Inflammatory macrophage treated with lipopolysaccharide for 4 hours (primary cell): ENCODE results near the gene CSMD2.

Experiments
- DNase-seq: peaks from one replicate; pipeline ENCODE4 v3.0.0-alpha.2; 2020

Gene CSMD2

DNA sequence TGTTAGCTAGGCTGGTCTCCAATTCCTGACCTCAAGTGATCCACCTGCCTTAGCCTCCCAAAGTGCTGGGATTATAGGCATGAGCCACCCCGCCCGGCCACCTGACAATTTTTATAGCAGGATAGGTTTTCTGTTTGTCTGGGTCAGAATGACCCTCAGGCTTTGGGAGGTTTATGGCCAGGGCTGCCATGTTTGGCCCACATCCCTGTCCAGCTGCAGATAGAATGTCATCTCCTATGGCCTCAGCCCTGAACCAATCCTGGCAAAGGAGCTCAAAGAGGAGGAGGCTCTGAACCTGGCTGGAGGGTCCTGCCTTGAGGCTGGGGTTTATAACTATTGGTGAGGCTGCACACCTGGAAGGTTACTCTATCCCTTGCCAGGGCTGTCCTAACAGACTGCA is 218.2 kb downstream of the CSMD2 start:
- no peak for DNase-seq

DNA sequence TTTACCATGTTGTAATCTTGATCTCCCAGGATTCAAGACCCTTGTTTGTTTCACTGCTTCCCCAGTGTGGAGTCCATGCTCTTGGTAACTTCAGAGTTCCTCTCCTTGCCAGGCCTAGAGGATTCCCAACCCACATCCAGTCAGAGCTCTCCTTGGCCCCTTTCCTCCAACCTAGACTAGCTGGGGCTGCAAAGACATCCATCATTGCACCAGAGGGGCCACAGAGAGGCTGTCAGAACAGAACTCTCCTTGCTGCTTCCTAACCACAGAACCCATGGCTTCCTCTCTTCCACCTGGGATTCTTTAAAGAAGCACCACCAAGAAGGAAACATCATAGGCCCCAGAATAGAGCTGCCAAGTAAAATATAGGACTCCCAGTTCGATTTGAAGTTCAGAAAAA is 220.2 kb downstream of the CSMD2 start:
- DNase-seq, result no peak

DNA sequence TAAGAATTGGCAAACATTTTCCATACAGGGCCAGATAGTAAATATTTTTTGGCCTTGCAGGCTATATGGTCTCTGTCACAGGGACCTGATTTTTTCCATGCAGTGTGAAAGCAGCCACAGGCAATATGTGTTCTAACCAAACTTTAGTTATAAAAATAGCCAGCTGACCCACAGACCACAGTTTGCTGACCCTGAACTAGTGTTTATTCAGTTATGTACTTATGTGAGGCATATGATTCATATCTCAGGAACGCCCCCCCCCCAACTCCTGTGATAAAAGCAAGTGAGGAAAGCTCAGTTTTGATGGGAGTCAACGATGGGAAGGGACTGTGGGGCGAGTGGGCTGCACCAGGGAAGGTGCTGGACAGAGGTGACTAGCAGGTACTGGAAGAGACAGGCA is 221.1 kb downstream of the CSMD2 start:
- DNase-seq, result no peak

DNA sequence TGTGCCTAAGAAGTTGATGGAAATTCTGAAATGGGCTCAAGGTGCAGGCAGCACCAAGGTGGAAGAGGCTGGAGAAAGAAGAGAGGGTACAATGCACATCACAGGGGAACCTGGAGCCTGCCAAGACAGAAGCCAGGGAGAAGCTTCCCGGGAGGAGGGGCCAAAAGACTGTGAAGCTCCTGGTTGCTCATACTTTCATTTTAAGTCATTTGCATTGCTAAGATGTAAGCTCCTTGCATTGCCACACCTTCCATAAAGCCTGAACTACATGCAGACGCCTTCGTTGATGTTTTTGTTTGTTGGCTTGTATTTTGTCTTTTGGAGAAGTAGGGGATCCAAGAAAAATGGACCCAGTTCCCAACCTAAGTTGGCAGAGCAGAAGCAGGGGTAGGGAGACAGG is 232.2 kb downstream of the CSMD2 start:
- no peak for DNase-seq

DNA sequence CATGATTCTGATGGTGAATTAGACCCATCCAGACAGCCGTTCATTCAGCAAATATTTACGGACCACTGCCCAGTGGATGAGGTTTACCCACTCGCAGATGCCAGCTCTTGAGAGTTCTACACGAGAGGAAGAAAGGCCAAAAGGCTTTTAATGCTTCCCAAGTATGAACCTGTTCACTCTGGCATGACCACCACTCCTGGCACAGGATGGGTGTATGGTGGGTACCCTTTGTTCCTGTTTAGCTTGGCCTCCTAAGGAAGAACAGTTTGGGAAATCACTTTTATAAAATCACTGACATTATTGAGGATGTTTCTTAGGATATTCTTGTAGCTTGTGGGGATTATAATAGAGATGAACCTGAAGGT is 233.9 kb downstream of the CSMD2 start:
- DNase-seq, result no peak

DNA sequence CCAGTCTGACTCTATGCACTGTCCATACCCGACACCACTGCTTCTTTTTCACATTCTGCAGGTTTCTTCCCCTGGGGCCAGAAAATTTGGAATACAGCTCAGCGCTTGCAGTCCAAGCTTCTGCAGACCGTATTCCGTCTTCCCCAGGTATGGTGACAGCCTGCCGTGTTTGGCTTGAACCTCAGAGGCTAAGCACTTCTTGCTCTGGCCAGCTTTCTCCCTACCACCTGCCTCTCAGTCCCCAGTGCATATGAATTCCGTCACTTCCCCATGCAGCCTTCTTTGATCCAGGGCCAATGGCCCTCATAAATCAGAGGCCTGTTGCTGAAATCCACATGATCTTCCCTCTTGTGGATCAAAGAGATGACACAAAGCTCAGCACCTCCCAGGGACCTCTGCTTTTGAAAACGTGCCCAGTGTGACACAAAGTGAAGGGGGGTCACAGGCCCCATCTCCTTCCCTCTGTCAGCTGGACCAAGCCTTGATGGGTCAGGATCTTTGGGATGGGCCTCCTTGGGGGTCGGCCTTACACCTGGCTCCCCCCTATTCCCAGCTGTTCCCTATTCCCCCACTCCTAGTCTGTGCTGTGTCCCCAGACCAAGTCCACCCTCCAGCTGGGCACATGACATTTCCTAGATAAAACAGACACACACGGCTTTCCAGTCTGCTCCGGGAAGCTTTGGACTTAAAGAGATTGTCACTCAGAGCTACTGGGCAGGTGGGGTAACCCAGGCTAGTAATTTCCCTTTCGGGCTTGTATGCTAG is 234.5 kb downstream of the CSMD2 start:
- DNase-seq, result no peak

DNA sequence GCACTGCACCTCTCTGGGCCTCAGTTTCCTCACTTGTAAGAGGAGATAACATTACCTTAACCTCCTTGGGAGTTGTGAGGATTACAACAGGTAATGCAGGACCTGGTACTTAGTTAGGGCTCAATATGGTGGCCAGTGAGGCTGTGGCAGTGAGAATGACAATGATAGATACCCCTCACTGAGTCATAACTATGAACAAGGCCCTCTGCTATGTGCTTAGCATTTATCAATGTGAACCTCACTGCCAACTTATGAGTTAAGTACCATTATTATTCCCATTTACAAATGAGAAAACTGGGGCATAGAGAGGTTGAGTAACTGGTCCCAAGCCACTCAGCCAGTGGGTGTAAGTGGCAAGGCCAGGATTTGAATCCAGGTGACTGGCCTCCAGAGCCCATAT is 236.8 kb downstream of the CSMD2 start:
- no peak for DNase-seq

DNA sequence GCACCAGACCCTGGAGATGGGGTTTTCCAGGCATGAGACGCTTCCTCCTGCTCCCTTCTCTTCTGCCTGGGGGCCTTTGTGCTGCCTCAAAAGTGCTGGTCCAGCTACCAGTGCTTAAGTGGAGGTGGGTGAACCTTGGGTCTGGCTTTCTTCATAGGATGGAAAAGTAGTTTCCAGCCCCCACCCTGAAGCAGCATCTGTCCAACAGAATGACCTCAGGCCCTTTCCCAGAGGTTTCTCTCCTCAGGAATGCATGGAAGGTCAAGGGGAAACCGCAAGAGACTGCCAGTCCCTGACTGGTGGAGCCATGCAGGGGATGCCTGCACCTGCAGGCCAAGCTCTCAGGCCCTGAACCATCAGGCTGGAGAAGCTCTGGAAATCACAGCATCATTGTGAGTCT is 237.3 kb downstream of the CSMD2 start:
- DNase-seq, result no peak

DNA sequence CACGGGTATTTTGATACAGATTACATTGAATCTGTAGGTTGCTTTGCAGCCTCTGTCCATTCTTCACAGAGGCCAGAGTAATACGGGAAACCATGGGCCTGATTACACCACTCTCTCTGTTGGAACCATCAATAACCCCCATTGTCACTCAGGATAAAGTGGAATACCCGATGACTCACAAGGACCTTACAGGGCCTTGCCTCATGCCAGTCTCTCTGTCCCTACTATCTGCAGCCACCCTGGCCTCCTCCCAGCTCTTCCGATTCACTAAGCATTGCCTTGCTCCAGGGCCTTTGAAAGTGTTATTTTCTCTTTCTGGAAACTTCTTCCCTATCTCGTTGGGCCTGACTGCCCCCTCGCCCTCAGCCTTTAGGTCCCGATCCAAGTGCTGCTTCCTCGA is 239.4 kb downstream of the CSMD2 start:
- DNase-seq, result no peak

DNA sequence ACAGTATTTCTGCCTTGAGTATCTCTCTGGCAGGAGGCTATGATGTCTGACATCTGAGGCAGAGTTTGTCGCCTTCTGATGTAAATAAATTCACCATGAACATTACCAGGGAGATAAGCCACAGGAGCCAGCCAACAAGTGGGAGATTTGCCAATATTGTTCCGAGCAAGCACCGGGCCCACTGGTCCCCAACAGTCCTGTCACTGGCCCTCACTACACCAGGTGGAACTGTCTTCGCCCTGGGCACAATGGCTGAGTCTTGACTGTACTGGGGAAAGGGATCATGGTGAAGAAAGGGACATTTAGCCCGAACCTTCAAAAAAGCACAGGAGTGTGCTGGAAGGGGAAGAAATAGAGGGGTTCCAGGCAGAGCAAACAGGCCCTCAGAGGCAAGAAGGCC is 243.7 kb downstream of the CSMD2 start:
- DNase-seq, result no peak

DNA sequence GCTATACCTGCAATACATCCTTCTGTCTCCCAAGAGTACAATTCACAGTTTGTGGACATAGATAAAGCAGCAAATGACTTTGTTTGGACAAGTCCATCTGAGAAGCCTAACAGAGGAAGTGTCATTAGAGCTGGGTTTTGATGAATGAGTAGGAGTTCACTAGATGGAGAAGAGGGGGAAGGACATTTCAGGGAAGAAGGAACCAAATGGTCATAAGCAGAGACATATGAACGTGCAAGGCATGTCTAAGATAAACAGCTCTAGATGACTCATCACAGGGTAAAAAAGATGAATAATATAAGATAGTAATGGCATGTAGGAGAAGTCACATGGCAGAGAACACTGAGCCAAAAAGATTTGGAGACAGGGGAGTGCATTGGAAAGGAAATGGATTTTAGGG is 246.7 kb downstream of the CSMD2 start:
- no peak for DNase-seq

DNA sequence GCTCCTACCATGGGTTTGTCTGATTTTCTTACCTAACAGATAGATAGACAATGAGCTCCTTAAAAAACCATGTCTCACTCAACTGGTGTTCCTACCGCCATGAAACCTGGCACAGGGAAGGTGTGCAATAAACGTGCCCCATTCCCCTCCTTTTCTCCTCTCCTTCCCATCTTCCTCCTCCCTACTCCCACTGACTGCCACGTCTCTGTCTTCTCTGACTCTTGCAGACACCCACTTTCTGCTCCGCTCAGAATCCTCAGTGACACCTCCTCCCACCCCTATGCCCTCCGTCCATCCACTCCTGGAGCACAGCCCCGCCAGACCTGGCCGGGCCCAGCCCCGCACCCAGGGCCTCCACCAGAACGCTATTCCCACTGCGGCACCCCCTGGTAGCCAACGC is 248.2 kb downstream of the CSMD2 start:
- DNase-seq, result no peak

DNA sequence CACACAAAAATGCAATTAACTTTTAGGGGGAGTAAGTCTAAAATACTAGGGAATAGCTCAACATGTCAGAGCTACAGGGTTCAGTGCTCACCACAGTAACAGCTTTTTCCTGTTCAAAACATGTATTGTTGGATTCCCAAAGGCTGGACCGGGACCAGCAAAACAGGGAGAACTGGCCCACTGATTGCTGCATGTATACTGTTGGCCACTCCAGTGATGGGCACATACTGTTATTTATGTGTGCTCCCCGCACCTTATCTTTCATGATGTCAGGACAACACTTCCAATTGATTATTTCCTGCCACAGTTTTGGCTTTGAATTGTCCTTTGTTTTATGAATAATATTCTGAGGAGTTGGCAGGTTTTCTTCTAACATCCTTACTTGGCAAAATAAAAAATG is 250.5 kb downstream of the CSMD2 start:
- no peak for DNase-seq

DNA sequence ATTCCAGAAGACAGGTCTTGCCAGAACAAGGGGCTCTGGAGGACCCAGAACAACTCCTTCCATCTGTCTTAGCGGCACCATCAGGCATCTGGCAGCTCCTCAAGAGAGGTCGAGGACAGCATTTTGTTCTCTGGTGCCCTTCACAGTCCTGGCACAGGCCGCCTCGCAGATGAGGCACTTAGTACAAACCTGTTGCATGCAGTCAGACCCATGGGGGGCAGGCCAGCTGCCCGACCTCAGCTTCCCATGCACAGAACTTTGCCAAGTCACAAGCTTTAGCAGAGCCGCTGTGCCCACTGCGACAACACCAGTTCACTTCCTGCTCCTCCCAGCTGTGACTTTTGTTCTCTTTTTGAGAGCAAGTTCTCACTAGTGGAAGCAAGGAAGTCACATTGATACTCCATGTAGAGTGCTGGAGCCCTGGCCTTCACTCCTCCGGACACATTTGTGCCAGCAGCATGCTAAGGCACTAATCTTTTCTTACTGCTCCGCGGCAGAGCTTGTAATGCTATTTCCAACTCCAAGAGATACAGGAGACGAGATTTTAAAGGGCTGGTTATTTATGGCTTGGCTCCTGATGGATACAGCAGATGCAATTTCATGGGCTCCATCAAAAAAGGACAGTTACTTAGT is 256.6 kb downstream of the CSMD2 start:
- DNase-seq, result no peak

DNA sequence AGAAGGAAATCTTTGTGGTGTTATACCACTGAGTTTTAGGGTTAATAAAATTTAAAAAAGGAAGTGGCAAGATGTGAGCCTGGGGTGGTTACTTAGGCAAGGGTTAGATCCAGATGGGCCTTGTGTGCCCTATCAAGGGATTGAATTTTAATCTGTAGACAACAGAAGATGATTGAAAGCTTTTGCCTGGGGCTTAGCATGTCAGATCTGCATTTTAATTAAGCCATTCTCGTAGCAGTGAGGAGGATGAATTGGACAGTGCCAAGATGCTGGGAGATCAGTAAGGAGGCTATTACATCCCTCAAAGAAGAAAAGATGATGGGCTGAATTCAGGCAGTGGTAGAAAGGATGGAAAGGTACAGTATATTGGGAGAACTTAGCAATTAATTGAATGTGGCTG is 258.9 kb downstream of the CSMD2 start:
- no peak for DNase-seq

DNA sequence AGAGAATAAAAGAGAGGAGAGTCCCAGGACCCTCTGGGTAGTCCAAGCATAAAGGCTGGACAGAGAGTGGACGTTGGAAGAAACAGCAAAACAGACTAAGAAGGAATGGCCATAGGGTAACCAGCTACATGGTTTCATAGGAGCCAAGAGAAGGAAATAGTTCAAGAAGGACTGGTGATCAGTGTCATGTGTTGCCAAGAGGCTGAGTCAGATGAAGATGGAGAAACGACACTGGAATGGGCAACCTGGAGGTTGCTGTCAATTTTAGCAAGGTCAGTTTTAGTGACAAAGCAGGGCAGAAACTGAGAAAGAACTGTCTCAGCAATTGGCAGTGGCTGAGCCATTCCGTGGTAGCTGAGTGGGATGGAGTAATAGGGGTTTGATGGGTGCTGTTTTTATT is 259.8 kb downstream of the CSMD2 start:
- DNase-seq, result no peak

DNA sequence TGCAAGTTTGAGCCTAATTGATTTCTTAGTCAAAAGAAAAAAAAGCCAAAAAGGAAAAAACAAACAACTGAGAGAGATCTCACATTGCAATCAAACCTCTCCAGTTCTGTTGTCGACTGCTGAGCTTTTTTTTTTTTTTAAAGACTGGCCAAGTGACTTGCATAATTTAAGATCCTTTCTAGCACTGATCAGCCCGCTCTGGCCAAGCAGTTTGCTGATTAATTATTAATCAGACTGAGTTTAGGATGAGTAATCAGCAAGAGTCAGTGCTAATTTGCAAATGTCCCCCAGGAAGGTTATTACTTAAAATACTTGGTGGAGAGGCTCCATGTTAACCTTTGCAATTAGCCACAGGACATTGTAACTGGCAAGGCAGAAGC is 261.8 kb downstream of the CSMD2 start:
- no peak for DNase-seq

DNA sequence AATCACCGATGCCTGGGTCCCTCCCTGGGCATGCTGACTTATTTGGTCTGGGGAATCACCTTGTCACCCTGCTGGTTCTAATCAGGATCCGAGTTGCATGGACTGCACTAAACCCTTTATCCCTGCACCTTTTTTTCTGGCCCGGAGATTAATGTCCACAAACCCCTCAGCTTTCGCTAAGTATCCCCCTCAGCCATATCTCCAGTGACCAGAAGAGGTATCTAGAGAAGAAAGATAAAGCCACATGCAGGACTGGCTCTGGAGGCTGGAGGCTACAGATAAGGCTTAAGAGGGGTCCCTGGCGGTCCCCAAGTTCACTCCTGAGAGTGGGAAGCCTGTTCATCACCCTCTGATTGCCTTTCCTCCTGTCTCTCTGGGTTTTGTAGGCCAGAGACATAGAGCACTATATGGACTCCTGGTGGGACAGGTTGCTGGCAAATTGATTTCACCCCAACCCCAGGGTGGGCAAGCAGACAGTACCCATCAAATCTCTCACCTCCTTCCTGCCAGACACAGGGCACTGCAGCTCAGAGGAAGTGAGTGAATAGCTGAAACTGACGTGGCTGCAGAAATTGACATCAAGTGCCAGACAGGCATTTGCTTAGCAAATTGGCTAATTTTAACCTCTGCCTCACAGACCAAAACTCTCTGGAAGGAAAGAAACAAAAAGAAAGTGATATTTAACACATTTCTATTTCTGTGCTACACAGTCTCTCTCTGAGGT is 262.4 kb downstream of the CSMD2 start:
- no peak for DNase-seq

DNA sequence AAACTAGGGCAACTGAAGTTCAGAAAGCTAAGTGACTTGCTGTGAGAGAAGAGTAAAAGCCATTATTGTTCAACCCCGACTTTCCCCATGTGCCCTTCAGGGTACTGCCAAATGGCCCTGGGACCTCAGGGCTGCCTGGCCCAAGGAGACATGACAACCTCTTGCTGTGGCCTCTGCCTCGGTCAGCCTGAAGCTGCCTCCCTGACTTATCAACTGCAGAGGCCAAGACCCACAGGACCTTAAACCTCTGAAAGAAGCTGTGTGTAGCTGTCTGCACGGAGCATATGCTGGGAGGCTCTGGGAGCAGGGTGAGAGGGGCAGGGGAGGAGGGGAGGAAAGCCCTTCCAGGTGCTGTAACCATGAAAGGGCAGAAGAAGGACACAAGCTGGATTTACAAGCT is 265.3 kb downstream of the CSMD2 start:
- no peak for DNase-seq

DNA sequence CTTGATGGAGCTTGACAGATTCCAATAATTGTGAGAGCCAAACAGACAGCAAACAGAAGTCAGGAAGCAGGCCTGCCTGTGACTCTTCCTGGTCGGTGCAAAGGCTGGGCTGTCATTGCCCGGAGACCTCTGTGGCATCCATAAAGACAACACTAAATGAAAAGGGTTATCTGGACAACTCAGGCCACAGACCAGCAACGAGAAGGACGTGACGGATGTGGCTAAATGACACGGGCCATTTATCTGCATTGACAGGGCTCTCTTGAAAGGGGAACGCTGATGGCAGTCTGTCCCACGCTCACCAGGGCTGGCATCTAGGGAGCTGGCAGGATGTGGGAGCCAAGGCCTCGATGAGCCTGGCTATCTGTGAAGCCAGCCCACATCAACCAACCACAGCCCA is 266.1 kb downstream of the CSMD2 start:
- DNase-seq, result no peak

DNA sequence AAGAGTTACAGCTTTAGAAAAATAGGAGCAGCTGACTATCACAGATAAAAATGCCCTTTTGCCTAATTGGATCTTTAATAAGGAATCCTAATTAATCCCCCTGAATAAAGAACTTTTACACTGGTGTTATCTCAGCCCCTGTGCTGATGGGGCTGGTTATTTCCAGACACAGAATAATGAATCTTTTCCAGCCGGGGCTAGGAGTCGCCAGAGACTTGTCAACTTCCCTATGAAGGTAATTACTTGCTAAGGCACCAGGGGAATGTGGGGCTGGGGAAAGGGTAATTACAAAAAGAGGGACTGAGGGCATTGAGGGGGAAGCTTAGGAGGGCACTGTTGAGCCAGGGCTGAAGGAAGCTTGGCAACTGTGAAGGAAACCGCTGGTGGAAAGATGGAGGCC is 266.6 kb downstream of the CSMD2 start:
- DNase-seq, result no peak

DNA sequence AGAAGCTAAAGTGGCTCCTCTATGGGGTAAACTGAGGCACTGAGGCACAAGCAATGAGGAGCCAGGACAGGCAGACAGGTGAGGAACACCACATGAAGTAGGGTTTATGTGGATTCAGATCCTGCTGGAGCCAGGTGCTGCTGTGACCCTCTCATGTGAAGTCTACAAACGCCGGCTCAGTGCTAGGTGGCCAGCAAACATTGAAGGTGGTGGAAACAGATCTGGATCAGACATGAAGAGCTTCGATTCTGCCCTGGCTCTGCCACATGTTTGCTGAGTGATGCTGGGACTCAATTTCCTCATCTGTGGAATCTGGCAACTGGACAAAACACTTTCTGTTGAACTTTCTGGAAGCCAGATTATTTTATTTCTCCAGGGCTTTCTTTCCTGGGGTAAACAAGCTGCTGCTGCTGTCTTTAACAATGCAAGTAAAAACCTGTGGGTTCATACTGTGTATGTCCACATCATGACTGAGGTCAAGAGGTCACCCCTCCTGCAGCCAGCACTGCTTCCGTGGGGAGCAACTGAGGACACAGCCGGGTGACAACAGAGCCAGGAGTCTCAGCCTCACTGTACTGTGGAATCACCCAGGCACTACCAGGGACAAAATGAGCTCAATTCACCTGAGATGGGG is 267.8 kb downstream of the CSMD2 start:
- DNase-seq, result no peak

DNA sequence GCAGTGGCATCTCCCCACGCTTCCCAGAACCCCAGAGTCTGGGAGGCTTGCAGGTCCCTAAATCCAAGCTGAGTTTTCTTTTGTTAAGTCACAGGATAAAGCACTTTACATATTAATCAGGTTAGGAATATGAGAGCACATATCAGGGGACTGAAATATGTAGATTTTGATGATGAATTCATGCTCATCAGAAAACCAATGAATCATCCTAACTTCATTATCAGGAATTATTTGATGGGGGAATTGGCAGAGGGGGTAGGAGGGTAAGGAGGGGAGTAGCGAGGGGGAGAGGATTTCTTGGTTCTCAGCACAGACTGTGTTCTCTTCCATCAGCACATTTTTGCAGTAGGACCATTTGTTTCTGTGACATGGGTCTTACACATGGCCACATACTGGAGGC is 269.1 kb downstream of the CSMD2 start:
- DNase-seq, result no peak

DNA sequence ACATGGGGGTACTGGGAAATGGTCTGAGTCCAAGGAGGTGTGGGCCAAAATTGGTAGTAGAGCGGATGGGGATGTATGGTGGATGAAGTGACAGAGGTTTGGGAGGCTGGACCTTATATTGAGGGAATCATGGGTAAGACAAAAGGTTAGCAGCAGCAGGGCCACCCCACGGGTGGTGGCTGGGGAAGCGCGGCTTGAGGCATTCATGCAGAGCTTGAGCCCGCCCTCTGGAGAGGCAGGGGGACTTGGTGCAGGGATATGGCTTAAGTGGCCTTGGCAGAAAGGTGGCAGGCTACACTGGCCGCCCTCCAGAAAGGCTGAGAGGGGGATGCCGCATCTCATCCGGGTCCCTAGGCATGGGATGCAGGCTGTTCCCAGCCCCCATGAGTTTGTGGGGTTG is 269.6 kb downstream of the CSMD2 start:
- no peak for DNase-seq
